Endothelial cell (in vitro differentiated cells): ENCODE measurements around the gene GPI. TPM values are rescaled to one million over a fixed set of nuclear protein-coding genes. Genes with fewer than 3 reads are reported as not detected.

Experiments
- DNase-seq: peaks from one replicate; pipeline ENCODE4 v3.0.0; 2021; ENCODE audit warnings: low spot score
- H3K27ac Mint-ChIP-seq: one replicate; pipeline ENCODE4 v1.8.0; 2021; ENCODE audit warnings: mixed read lengths, inconsistent platforms; ENCODE audit not compliant: unreplicated experiment
- H3K27me3 Mint-ChIP-seq: one replicate; pipeline ENCODE4 v1.8.0; 2021; ENCODE audit warnings: mild to moderate bottlenecking, moderate library complexity, mixed read lengths, inconsistent platforms; ENCODE audit not compliant: unreplicated experiment
- H3K36me3 Mint-ChIP-seq: one replicate; pipeline ENCODE4 v1.8.0; 2021; ENCODE audit warnings: mild to moderate bottlenecking, low read depth, mixed read lengths, inconsistent platforms; ENCODE audit not compliant: unreplicated experiment
- H3K4me1 Mint-ChIP-seq: one replicate; pipeline ENCODE4 v1.8.0; 2021; ENCODE audit warnings: mild to moderate bottlenecking, mixed read lengths, inconsistent platforms; ENCODE audit not compliant: unreplicated experiment
- H3K4me3 Mint-ChIP-seq: one replicate; pipeline ENCODE4 v1.8.0; 2021; ENCODE audit warnings: mild to moderate bottlenecking, mixed read lengths, inconsistent platforms; ENCODE audit not compliant: unreplicated experiment
- H3K9me3 Mint-ChIP-seq: one replicate; pipeline ENCODE4 v1.8.0; 2021; ENCODE audit warnings: mixed read lengths, inconsistent platforms; ENCODE audit not compliant: unreplicated experiment
- long read RNA-seq: library from polyadenylated mRNA; unstranded; transcript quantifications from one replicate; pipeline ENCODE4 v2.0.0, GENCODE V29; 2020; ENCODE audit not compliant: unreplicated experiment
- total RNA-seq: library from RNA; stranded (reverse); fragmentation: NEBNext Ultra II Directional; extraction: Animal tissue kit (Norgen Biotek cat#: 25700); gene quantifications from one replicate; pipeline ENCODE4 v1.2.1, GENCODE V29; 2021; ENCODE audit not compliant: unreplicated experiment
- TF ChIP-seq, protein P1 (sequence below): fragments of 200-600 bp; sonication (generic); IDR thresholded peaks from one replicate; pipeline ENCODE4 v1.5.0; 2021; ENCODE audit warnings: antibody characterized with exemption; ENCODE audit not compliant: unreplicated experiment

Gene GPI
- total RNA-seq = 133 TPM
- long read RNA-seq, full-length matches to known transcripts = 84 of 92 reads
- long read RNA-seq, partial matches to known transcripts = 5 of 92 reads
- long read RNA-seq, other reads (novel, unspliced or antisense) = 3 of 92 reads

DNA sequence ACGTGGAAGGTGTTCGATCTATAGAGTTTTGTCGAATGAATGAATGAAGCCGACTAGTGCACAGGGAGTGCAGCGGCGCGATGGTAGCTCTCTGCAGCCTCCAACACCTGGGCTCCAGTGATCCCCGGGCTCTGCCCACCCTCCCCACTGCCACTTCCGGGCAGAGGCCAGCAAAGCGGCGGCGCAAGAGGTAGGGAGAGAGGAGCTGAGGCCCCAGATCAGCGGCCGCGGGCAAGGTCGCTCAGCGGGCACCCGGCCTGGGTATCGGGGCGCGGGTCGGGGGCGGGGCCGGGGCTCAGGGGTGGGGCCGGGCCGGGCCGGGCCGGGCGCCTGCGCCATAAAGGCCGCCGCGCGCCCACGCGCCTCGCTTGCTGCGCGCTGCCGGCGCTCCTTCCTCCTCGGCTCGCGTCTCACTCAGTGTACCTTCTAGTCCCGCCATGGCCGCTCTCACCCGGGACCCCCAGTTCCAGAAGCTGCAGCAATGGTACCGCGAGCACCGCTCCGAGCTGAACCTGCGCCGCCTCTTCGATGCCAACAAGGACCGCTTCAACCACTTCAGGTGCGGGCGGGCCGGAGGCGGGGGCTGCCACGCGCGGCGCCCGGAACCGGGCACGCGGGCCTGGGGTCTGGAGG lies at the start of gene GPI:
GPI (plus strand) TSS at position 367 of the 633 bp plus-strand sequence; CDS start at position 438, 71 bp downstream.
- H3K27ac Mint-ChIP-seq = peak within 1 kb of the TSS; percentile 22
- H3K4me3 Mint-ChIP-seq = peak within 1 kb of the TSS; percentile 95
- TF ChIP-seq, protein P1, sequence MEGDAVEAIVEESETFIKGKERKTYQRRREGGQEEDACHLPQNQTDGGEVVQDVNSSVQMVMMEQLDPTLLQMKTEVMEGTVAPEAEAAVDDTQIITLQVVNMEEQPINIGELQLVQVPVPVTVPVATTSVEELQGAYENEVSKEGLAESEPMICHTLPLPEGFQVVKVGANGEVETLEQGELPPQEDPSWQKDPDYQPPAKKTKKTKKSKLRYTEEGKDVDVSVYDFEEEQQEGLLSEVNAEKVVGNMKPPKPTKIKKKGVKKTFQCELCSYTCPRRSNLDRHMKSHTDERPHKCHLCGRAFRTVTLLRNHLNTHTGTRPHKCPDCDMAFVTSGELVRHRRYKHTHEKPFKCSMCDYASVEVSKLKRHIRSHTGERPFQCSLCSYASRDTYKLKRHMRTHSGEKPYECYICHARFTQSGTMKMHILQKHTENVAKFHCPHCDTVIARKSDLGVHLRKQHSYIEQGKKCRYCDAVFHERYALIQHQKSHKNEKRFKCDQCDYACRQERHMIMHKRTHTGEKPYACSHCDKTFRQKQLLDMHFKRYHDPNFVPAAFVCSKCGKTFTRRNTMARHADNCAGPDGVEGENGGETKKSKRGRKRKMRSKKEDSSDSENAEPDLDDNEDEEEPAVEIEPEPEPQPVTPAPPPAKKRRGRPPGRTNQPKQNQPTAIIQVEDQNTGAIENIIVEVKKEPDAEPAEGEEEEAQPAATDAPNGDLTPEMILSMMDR = no peak
- no peaks in the 10 kb centered on the region for H3K9me3 Mint-ChIP-seq
- H3K4me1 Mint-ChIP-seq = peaks cover 5% of the 10 kb centered on the region
- peak; percentile 33 for DNase-seq
- H3K27me3 Mint-ChIP-seq = peaks cover 20% of the 10 kb centered on the region
- no peaks in the 10 kb centered on the region for H3K36me3 Mint-ChIP-seq

- DNase-seq = no peak
- Mint-ChIP-seq H3K9me3 (no peaks in the 10 kb centered on the region), H3K36me3 (peaks cover 16% of the 10 kb centered on the region), H3K4me3 (no peak overlapping the region), H3K4me1 (peaks cover 45% of the 10 kb centered on the region), H3K27ac (peak overlapping the region; percentile 82), H3K27me3 (peaks cover 3% of the 10 kb centered on the region)
- TF ChIP-seq, protein P1 = no peak
These were observed 48.7 kb upstream of the GPI start for GRCh38 chr19:34316247-34316646.

DNA sequence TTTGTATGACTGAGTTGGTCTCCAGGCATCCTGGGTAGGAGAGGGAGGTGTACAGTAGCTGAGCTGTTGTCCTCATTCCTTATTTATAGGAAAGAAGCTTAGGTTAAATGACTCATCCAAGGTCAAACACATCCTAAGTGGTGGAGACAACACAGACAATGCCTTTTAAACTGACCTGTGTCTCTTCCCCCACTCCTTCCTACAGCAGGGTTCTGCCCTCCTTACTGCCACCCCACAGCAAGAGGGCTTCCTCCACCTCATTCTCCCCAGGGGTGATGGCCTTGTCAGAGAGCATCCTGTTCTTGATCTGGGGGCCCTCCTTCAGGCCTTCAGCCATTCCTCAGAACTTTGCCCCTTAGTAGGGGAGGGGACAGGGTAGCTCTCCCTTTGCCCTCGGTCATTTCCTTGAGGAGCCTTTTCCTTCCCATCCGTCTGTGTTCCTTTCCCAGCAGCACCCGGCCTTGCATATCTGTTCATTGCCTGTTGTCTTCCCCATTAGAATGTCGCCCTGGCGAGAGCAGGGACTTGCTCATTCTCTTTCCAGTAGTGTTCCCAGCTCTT lies 48.2 kb upstream of the GPI start:
- Mint-ChIP-seq H3K9me3 (no peaks in the 10 kb centered on the region), H3K4me3 (peak overlapping the region; percentile 78), H3K4me1 (peaks cover 45% of the 10 kb centered on the region), H3K27me3 (peaks cover 3% of the 10 kb centered on the region), H3K27ac (peak overlapping the region; percentile 81), H3K36me3 (peaks cover 17% of the 10 kb centered on the region)
- DNase-seq = no peak
- TF ChIP-seq, protein P1 = no peak

DNA sequence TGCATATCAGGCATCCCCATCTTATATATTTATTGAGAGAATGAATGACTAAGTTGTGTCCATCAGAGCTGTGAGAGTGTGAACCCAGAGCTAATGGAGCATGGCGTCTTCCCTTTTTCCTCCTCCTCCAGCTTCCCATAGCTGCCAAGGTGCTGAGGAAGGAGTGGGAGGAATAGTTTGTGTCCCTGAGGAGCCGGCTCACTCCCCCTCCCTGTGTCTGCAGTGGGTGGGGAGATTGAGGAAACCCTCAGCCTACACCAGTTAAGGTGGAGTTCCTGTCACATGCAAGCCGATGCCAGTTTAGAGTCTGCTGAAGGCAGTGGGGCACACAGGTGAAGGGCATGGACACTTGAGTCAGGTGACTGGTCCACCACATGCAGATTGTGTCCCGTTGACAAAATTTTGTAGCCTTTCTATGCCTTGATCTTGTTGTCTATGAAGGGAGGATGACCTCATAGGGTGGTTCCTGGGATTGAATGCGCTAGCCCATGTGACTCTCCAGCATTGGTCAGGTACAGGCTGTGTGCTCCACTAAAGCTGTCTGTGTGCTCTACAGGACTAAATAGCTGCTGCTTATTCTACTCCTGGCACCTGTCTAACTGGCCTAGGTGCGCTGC lies 47.6 kb upstream of the GPI start:
- TF ChIP-seq, protein P1 = no peak
- H3K36me3 Mint-ChIP-seq = peaks cover 20% of the 10 kb centered on the region
- peak overlapping the region; percentile 81 for H3K27ac Mint-ChIP-seq
- H3K4me3 Mint-ChIP-seq = peak overlapping the region; percentile 78
- no peaks in the 10 kb centered on the region for H3K9me3 Mint-ChIP-seq
- DNase-seq = no peak
- H3K27me3 Mint-ChIP-seq = peaks cover 3% of the 10 kb centered on the region
- peaks cover 45% of the 10 kb centered on the region for H3K4me1 Mint-ChIP-seq

GRCh38 chr19:34319230-34319585 lies 45.8 kb upstream of the GPI start:
- peak overlapping the region; percentile 95 for H3K27ac Mint-ChIP-seq
- TF ChIP-seq, protein P1 = no peak

More at GRCh38 chr19:34319230-34319585, 45.8 kb upstream of the GPI start:
- H3K9me3 Mint-ChIP-seq = no peaks in the 10 kb centered on the region
- H3K27me3 Mint-ChIP-seq = peaks cover 3% of the 10 kb centered on the region
- H3K36me3 Mint-ChIP-seq = peaks cover 26% of the 10 kb centered on the region
- DNase-seq = no peak
- no peak overlapping the region for H3K4me3 Mint-ChIP-seq
- peaks cover 40% of the 10 kb centered on the region for H3K4me1 Mint-ChIP-seq
